NCI-H2081 treated with DMSO at 0.1 percent for 48 hours (cell line): ENCODE measurements around the gene DACT2.
"Not testable (repeated sequence)": the region's sequence is repeated elsewhere in the genome, so short reads cannot be mapped to it uniquely, and the experiment has no call there.

Experiments used
- DNase-seq: peaks from one replicate; lab custom pipeline; 2025; lab: John Stamatoyannopoulos, UW

The DACT2 gene

DNA sequence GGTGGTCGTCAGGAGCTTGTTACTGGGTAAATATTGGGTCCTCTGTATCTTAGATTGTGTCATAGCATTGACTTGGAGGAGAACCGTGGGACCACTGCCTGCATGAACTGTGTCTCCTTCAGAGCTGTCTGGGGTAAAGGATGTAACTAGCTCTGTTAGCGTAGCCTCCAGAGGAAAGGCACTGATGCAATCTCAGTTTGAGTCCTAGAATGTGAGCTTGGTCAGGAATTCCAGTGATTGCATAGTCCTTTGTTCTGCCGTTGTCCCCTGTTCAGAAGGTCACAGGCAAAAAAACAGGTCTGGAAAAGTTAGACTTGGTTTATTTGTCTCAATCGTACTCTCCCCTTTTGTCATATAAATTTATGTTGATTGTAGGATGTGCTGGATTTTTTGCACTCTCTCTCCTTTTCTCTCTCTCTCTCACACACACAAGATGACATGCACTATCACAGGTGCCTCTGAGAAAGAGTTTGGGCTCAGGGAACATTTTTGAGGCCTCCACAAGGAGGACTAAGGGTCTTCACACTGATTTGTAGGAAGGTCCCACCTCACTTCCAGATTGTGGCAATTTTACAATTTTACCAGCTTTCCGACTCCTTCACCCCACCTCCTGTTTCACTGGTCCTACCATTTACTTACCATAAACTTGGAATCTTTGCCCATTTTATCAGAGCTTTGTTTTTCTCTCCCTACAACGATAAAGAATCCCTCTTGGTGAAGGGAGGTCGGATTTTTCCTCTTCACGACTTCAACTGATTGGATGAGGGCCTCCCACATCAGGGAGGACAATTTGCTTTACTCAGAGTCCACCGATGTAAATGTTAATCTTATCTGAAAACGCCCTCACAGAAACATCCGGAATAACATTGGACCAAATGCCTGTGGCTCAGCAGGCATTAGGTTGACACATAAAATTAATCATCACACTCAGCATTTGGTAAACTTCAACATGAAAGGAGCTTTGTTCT, 7.0 kb upstream of the DACT2 start:
- DNase-seq, result no peak

DNA sequence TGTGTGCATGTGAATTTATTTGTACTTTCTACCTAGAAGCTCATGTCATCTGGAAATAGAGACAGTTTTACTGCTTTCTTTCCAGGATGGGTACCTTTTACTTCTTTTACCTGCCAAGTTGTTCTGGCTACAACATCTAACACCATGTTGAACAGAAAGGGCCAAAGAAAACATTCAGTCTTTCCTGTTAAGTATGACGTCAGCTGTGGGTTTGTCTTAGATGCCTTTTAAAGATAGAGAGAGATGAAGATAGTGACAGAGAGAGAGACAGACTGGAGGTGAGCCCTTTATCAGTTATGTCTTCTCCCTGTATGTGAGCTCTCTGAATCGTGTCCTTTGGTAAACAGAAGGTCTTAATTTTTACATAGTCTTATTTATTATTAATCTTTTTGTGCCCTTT, 3.4 kb upstream of the DACT2 start:
- DNase-seq, result no peak

DNA sequence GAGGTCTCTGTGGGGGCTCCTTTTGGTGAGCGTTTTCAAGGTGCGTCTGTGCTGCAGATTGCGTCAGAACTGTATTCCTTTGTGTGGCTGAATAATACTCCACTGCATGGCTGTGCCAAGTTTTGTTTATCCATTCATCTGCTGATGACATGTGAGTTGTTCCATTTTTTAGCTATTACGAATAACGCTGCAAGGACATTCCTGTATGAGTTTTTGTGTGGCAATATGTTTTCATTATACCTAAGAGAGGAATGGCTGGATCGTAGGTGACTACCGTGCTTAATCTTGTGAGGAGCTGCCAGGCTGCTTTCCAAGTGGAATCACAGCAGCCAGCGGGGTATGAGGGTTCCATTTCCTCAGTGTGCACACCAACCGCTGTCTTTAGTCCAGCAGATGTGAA, 1.1 kb upstream of the DACT2 start:
- no peak for DNase-seq

DNA sequence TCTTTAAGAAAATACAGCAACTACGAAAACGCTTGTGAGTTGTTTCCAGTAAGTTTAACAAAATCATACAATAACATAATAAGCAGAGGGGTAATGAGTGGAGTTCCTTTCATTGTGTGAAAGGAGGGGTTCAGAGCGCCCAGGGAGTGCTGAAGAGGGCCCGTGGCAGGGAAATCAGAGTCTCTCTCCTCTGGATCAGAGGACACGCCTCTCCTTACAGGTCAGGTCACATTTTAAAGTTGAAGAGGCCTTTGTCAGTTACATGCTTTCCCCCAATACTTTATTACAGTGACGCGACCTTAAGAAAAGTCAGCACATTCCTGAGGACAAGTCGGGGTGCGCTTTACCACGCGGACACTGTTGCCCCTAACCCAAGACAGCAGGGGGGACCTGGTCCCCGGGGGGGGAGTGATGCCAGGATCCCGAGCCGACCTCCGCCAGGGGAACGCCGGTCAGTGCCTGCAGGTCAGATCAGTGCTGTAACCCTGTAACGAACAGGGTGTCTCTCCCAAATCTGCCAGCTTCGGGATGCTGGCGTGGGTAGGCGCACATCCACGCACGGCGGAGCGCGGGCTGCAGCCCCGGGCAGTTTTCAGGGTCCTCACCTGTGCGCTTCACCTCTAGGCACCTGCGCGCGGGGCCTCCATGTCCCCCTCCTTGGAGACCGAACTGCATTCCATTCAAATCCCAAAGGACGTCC, 848 bp downstream of the DACT2 start:
- no peak for DNase-seq

DNA sequence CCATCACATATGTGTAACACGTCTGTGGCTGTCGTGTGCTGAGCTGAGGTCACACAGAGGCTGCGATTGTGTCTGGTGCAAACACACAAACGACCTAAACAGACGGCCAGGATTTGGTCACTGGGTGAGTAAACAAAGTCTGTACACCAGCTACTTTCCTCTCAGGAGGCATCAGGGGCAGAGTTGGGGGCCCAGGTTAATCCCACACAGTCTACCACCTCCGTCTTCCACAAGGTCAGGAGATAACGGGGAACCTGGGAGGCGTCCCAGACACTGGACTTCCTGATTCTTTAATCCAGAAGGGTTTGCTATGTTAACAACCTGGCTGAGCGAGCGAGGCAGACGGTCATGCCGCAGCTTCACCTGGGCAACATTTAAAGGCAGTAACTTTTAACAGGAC, 1.5 kb downstream of the DACT2 start:
- DNase-seq, result no peak

DNA sequence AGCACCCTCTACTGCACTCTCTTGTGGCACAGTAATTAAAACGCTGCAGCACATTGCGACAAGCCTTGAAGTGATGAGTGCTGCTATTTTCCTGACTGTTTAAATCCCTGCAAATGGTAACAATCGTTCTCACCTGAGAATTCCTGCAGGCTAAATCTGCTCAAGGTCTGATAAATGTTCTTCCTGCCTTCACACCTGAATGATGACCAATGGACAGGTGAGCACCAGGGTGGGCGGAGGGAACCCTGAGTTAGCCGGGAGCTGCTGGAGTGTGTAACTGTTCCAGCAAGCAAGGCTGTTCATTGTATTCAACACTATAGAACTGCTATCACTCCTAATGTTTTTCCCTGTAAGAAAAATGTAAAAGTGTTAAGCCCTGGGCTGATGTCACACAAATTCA, 4.0 kb downstream of the DACT2 start:
- no peak for DNase-seq

DNA sequence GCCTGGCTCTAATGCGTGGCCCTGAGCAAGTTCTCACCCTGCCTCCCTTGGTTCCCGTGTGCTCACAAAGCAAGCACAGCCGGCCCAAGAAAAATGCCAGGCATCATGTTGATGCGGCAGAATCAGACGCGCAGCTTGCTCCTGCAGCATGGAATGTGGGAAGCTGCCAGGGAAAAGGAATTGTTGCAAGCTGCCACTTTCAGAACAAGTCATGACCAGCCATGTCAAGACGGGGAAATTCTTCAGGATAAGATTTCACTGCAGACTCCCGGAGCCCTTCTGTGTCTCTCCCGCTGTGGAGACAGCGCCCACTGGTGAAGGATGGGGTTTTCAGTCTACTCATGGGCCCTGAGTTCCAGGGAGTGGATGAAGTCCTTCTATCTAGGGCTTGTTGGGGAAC, 4.6 kb downstream of the DACT2 start:
- no peak for DNase-seq

DNA sequence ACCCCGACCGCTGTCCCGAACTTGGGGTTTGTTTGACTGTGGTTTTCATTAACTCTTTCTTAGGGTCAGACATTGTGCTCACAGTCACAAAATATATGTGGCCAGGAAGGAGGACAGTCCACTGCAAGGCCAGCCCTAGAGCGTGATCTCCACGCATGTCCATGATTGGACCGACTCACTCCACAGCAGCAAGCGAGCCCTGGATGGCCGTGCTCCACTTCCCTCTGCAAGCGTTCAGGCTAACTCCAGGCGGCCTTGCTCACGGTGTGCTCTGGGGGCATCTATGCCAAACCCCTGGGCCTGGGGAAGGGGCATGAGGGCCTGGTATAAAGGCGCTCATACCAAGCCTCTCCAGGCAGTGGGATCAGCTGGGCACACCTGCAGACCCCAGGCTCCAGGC, 5.6 kb downstream of the DACT2 start:
- no peak for DNase-seq

DNA sequence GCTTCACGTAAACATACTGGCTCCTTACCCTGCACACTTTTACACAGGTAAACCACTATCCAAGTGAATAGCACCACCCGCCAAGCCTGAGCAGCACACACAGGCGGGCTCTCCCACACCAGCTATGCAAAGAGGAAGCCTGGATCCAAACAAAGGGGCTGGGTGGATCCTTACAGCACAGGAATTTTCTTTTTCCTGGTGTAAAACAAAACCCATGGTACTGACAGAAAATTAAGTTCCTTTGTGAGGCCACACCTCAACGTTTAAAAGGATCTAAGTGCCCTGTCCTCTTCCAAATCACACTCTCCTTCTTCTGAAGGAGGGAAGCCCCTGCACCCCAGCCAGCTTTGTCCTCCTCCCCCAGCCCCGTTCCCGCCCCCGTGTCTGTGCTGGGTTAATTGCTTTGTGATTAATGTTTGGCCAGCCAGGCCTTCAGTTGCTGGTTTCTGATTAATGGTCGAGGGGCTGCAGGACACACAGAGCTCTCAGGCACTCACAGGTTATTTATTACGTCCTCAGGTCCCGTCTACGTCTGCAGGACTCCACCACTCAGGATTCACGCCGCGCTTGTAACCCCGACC, 6.1 kb downstream of the DACT2 start:
- DNase-seq, result no peak

DNA sequence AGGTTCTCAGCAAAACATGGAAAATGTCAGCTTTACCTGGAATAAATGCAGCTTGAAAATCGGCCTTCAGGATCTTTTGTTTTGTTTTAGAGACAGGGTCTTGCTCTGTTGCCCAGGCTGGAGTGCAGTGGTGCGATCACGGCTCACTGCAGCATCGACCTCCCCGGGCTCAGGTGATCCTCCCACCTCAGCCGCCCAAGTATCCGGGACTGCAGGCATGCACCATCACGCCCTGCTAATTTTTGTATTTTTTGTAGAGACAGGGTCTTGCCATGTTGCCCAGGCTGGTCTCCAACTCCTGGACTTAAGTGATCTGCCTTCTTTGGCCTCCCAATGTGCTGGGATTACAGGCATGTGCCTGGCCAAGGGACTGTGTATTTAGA, 7.5 kb downstream of the DACT2 start:
- DNase-seq, result not testable (repeated sequence)

DNA sequence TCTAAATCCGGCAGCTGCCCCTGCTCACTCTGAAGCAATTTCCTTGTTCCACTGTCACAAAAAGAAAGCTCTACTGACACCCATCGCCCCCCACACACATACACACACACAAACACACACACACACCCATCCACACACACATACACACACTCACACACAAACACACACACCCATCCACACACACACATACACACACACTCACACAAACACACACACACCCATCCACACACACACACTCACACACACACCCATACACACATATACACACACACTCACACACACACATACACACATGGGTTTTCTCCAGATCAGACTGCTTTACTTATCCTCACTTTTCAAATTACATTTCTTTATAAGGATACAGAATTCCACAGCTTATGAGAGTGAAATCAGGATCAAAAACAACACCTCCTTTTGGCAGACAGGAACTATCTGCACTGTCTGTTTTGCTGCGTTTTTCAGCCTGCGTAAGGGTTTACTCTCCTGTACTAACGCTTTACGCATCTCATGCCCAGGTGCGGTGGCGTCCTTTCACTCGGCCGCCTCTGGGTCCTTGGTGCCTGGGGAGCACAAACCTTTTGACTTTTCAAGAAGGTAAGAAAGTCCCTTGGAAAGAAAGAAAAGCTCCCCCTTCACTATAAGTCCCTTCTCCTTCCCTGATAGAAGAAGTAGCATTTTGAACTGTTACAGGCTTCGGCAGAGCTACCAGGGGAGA, 8.0 kb downstream of the DACT2 start:
- no peak for DNase-seq

DNA sequence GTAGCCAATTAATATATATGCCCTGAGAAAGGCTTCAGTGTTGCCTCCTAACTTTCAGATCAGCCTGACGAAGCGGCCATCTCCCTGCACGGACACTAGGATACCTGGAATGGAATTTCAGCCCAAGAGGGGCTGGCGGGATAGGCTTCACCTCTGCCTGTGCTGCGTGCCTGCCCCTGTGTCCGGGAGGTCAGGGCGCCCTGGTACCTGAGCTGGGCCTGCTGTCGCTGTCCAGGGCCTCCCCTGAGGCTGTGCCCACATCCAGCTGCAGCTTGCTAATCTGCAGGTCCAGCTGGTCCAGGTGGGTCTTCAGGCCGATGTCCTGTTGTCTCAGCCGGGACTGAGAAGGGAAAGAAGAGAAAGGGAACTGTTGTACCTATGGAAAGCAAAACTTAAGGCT, 8.6 kb downstream of the DACT2 start:
- DNase-seq, result no peak

DNA sequence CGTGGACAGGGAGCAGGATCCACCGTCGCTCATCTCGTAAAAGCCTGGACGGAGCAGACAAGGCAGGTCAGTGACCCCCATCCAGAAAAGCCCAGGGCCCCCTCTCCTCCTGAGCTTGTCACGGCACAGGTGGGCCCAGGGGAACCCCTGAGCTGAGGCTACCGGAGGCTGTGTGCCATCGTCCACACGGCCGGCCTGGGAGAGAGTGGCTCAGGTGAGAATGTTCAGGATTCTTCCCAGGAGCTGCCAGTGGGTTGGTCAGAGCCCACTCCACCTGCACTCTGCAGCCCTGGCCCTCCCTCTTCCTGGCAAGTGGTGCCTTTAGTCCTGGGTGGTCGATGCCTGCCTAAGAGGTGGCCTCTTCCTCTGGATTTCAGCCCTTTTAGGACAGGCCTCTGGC, 9.2 kb downstream of the DACT2 start:
- DNase-seq, result no peak

DNA sequence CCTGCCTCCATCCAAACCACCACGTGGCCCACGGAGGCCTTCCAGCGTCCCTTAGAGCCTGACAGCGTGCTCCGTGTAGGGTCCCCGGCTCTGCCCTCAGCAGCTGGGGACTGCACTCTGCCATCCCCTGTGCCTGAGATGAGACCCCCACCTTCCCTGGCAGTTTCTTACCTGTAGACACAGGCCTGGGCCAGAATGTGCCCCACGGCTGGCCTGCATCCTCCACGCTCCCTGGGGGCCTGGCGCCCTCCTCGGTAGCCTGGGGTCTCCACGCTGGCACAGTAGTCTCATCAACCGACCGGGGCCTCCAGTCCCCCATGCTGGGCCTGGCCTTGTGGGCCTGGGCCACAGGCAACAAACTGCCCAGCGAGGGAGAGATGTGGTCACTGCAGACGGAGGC, 9.6 kb downstream of the DACT2 start:
- DNase-seq, result no peak

DNA sequence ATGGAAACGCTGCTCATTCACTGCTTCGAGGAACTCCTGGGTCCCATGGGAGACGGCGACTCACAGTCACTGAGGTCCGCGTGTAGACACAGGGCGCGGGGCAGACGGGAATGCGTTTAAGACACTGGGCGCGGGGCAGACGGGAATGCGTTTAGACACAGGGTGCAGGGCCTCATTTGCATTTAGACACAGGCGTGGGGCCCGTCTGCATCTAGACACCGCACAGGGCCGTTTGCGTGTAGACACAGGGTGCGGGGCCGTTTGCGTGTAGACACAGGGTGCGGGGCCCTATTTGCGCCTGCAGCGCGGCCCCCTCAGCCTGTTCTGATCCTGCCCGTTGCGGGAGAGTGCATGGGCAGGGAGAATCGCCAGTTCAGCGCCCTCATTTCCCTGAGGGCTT, 10.4 kb downstream of the DACT2 start:
- no peak for DNase-seq

DNA sequence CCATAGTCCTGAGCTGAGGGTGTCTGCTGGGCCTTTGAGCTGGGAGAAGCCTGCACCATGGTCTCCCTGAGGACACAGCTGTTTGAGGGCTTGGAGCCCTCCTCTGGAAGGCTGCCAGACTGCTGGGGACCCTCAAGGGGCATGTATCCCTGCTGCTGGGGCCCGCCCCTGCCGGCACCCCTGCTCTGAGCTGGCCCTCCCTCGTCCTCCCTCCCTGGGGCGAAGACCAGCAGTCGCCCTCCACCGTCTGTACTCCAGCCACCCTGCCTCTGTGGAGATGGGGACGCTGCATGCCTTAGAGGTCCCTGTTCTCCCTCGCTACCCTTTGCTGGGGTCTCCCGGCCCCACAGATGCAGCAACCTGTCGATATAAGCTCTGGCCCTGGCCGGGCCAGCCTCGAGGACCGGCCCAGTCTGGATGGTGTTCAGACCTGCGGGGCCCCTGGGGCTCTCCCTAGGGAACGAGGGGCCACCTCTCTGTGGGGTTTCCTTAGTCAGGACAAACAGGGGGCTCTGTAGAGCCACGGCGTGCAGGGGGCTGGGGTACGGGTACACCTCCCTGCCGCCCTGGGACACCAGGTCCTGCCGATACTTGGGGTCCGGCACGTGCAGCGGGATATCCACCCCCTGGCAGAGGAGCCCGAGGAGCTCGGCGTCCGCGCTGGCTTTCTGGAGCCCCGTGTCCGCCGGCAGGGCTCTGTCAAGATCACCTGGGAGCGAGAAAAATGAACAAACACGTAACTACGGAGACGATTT, 11.0 kb downstream of the DACT2 start:
- no peak for DNase-seq

DNA sequence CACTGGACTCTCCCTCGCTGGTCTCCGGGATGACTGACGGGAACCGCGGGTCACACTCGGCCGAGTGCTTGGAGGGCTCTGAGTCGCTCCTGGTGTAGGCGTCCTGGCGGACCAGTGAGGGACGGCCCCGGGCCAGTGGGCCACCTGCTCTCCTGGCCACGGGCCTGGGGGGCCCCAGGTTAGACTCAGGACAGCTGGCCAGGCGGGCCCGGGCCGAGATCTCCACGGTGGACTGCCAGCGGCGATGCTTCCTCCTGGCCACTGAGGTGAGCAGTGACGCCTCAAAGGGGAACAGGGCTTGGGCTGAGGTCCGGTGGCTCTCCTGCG, 11.9 kb downstream of the DACT2 start:
- no peak for DNase-seq

DNA sequence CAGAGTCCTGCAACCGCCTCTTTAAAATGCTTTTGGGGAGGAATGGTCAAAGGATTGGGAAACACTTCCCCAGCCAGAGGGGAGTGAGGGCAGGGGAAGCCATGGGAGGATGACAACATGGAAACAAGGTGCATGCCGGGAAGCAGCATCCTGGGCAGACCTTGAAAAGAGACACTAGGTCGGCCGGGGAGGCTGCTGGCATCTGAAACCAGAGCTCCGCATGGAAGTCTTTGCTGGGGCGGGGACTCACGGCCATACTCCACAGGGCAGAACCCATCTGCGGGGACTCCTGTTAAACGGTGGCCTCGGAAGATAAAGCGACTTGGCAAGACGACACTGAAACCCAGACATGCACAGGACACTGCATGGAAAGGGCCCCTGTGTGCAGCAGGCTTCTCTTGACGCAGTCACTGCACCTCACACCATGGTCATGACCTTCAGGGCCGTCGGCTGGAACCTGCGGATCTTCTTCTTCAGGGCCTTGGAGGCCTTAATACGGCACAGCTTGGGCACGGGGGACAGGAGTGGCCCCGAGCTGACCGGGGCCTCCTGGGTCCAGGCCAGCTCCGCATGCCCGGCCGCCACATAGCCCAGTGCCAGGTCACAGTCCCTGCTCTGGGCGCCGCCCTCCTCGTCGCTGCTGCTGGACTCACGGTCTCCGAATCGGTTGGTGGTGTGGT, 12.4 kb downstream of the DACT2 start:
- DNase-seq, result no peak

DNA sequence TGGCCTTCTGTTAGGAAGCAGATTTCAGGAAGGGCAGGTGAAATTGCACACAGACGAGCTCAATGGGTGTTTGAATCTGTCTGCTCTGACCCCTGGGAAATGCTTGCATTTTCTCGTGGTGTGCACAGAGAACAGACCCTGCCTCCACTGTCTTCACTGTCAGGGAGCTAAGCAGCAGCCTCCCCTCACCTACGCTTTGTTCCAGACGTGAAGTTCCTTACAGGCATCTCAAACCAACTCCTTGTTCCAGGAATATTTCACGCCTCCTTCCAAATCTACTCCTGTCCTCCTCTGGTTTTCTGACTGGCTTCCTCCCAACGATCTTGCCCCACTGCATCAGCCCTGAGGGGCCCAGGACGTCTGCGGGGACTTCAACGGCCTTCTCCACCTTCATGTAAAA, 13.7 kb downstream of the DACT2 start:
- no peak for DNase-seq

DNA sequence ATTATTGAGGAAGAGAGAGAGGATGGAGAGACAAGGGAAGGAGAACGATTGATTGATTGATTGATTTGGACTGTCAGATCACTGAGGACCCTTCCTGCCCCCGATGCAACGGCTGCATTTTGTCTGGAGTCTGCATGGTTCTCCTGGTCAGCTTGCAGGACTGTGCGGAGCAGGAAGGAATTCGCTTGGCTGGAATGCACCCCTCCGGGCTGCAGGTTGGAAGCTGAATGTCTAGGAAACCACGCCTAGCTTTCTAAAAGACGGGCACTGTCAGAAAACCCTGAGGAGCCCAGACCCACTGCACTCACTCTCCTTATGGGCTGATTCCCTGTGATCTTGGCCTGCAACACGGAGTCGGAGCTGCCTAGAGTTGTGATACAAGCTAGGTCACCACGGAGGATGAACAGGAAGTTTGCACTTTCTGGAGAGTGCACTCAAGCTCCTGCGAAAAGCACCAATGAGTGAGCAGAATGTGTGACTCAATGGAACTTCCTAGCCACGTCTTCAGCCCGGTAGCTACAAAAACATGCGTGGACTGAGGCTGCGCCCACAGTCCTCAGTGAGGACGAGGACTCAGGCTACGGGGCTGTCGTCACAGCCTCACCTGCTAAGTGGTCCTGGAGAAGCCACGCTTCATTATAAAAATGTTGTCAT, 14.4 kb downstream of the DACT2 start:
- no peak for DNase-seq

DNA sequence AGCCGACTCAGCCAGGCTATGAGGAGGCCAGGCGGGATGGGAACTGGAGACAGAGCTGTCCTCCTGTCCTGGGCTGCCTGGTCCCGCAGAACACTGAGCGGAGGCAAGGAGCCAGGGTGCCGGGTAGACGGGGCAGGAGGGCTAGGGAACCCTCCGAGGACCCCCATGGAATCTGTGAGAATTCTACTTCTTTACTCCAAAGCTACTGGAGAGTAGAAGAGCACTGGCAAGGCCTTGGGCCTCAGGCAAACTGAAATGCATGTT, 14.9 kb downstream of the DACT2 start:
- no peak for DNase-seq
